HUES48 (cell line): ENCODE measurements around the gene EHMT2.
"Not testable (repeated sequence)": the region's sequence is repeated elsewhere in the genome, so short reads cannot be mapped to it uniquely, and the experiment has no call there.

ENCODE experiments used
- H3K27ac ChIP-seq: one replicate; pipeline ENCODE4 v1.7.0; 2013; ENCODE audit warnings: low read depth, low read length, inconsistent platforms
- H3K27me3 ChIP-seq: 2 replicates; pipeline ENCODE4 v1.6.1; 2013; ENCODE audit warnings: mild to moderate bottlenecking, low read length; ENCODE audit not compliant: control insufficient read depth, insufficient read depth
- H3K36me3 ChIP-seq: 2 replicates; pipeline ENCODE4 v1.6.1; 2013; ENCODE audit warnings: low read length; ENCODE audit not compliant: control insufficient read depth, insufficient read depth
- H3K4me1 ChIP-seq: 2 replicates; pipeline ENCODE4 v1.6.1; 2013; ENCODE audit warnings: mild to moderate bottlenecking, low read length; ENCODE audit not compliant: control insufficient read depth, insufficient read depth
- H3K4me3 ChIP-seq: 2 replicates; pipeline ENCODE4 v1.5.1; 2013; ENCODE audit warnings: mild to moderate bottlenecking, low read depth, low read length
- H3K9ac ChIP-seq: 2 replicates; pipeline ENCODE4 v1.6.1; 2013; ENCODE audit warnings: mild to moderate bottlenecking, low read depth, low read length, moderate library complexity
- H3K9me3 ChIP-seq: 2 replicates; pipeline ENCODE4 v1.6.1; 2013; ENCODE audit warnings: low read length; ENCODE audit not compliant: control insufficient read depth, insufficient read depth

Gene EHMT2

DNA sequence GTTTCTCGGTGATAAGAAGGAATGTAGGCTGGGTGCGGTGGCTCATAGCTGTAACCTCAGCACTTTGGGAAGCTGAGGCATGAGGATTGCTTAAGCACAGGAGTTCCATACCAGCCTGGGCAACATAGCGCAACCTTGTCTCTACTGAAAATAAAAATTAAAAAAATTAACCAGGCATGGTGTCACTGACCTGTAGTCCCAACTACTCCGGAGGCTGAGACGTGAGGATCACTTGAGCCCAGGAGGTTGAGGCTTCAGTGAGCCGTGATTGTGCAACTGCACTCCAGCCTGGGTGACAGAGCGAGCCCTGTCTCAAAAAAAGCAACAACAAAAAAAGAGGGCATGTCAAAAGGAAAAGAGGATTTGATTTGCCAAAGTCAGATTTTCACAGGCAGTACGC is 38.8 kb downstream of the EHMT2 start:
- H3K27ac ChIP-seq = no peak overlapping the region
- H3K9me3 ChIP-seq = no peaks in the 10 kb centered on the region
- no peak overlapping the region for H3K9ac ChIP-seq
- H3K36me3 ChIP-seq = peaks cover 26% of the 10 kb centered on the region
- H3K4me1 ChIP-seq = no peaks in the 10 kb centered on the region
- no peak overlapping the region for H3K4me3 ChIP-seq
- H3K27me3 ChIP-seq = no peaks in the 10 kb centered on the region

DNA sequence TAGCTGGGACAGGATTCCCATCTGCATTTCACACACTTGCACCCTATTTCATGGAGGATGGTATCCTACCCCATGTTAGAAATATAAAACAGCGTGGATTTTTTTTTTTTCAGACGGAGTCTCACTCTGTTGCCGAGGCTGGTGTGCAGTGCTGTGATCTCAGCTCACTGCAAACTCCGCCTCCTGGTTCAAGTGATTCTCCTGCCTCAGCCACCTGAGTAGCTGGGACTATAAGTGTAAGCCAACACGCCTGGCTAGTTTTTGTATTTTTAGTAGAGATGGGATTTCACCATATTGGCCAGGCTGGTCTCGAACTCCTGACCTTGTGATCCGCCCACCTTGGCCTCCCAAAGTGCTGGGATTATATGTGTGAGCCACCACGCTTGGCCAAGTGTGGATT is 39.7 kb downstream of the EHMT2 start:
- H3K36me3 ChIP-seq = peaks cover 26% of the 10 kb centered on the region
- H3K27ac ChIP-seq, H3K9me3 ChIP-seq: not testable (repeated sequence)

GRCh38 chr6:31851980-31852718 is 45.3 kb downstream of the EHMT2 start:
- not testable (repeated sequence) for H3K36me3 ChIP-seq, H3K9ac ChIP-seq, H3K9me3 ChIP-seq, H3K27me3 ChIP-seq, H3K4me3 ChIP-seq, H3K4me1 ChIP-seq
- peak overlapping the region; percentile 12 for H3K27ac ChIP-seq

More for the DNA sequence above, 39.7 kb downstream of the EHMT2 start:
- H3K4me3 ChIP-seq, H3K4me1 ChIP-seq, H3K27me3 ChIP-seq, H3K9ac ChIP-seq: not testable (repeated sequence)

DNA sequence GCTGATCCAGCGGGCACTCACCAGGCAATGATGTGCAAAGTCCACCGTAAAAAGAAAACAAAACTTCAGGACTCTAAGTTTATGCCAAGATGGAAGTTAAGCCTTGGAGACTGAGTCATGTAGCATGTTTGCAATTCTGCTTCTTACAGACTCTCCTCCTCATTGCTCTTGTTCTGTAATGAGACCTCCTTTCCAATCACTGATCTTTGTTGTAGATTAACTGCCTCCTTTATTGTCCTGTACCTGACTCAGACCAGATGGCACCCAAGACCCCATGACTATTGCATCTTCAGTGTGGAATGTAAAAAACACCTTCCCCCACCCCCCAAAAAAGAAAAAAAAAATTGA is 46.0 kb downstream of the EHMT2 start:
- Histone ChIP-seq H3K27me3 (no peaks in the 10 kb centered on the region), H3K9ac (no peak overlapping the region), H3K9me3 (peaks cover 5% of the 10 kb centered on the region; the same call in 1 of the 2 replicates), H3K36me3 (no peaks in the 10 kb centered on the region), H3K27ac (no peak overlapping the region), H3K4me3 (no peak overlapping the region), H3K4me1 (no peaks in the 10 kb centered on the region)

GRCh38 chr6:31850765-31851484 is 46.6 kb downstream of the EHMT2 start:
- no peak overlapping the region for H3K27ac ChIP-seq
- no peaks in the 10 kb centered on the region for H3K27me3 ChIP-seq
- H3K36me3 ChIP-seq = no peaks in the 10 kb centered on the region
- H3K4me3 ChIP-seq = no peak overlapping the region
- H3K9me3 ChIP-seq = peaks cover 5% of the 10 kb centered on the region; the same call in 1 of the 2 replicates
- H3K9ac ChIP-seq = no peak overlapping the region
- H3K4me1 ChIP-seq = no peaks in the 10 kb centered on the region

DNA sequence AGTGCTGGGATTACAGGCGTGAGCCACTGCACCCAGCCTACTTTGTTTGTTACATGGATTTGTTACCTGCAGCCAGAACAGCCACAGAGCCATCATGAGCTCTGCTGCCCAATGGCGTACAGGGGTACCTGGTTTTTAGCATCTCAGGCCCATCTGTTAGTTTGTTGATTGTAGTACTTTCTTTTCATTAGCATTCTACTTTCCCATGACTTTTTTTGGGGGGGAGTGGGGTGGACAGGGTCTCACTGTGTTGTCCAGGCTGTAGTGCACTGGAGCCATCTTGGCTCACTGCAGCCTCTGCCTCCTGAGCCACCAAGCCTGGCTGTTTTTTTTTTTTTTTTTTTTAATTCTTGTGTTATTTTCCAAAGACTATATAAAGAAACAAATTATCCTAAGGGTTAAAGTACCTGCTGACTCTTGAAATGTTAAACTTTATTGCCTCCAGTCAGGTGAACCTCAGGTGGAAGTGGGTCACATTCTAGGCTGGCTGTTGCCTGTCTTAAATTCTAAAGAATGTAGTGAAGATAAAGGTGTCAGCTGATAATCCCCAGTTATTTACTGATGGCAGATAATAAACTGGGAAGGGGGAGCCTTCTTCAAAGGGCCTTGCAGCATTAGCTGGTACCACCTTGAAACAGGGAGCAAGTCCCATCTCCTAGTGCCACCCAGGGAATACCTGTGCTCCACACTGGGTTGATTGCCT is 50.1 kb downstream of the EHMT2 start:
- no peaks in the 10 kb centered on the region for H3K27me3 ChIP-seq
- H3K4me3 ChIP-seq = no peak overlapping the region
- no peak overlapping the region for H3K27ac ChIP-seq
- no peaks in the 10 kb centered on the region for H3K36me3 ChIP-seq
- no peaks in the 10 kb centered on the region for H3K4me1 ChIP-seq
- H3K9me3 ChIP-seq = no peaks in the 10 kb centered on the region
- no peak overlapping the region for H3K9ac ChIP-seq

GRCh38 chr6:31844507-31844906 is 53.0 kb downstream of the EHMT2 start:
- H3K4me3 ChIP-seq = no peak overlapping the region

GRCh38 chr6:31842053-31842452 is 55.4 kb downstream of the EHMT2 start:
- Histone ChIP-seq H3K9ac (no peak overlapping the region), H3K27me3 (no peaks in the 10 kb centered on the region), H3K27ac (peak overlapping the region; percentile 18), H3K9me3 (no peaks in the 10 kb centered on the region), H3K4me1 (peaks cover 3% of the 10 kb centered on the region), H3K4me3 (no peak overlapping the region), H3K36me3 (peaks cover 40% of the 10 kb centered on the region)

More at GRCh38 chr6:31844507-31844906, 53.0 kb downstream of the EHMT2 start:
- peaks cover 15% of the 10 kb centered on the region for H3K36me3 ChIP-seq
- no peaks in the 10 kb centered on the region for H3K27me3 ChIP-seq
- H3K4me1 ChIP-seq = no peaks in the 10 kb centered on the region
- H3K27ac ChIP-seq = no peak overlapping the region
- no peak overlapping the region for H3K9ac ChIP-seq
- H3K9me3 ChIP-seq = no peaks in the 10 kb centered on the region

- H3K27me3 ChIP-seq, H3K4me1 ChIP-seq, H3K9me3 ChIP-seq, H3K9ac ChIP-seq, H3K4me3 ChIP-seq: not testable (repeated sequence)
- Histone ChIP-seq H3K27ac (peak overlapping the region; percentile 28), H3K36me3 (peaks cover 54% of the 10 kb centered on the region)
Observed at GRCh38 chr6:31839779-31840126, 57.7 kb downstream of the EHMT2 start.

DNA sequence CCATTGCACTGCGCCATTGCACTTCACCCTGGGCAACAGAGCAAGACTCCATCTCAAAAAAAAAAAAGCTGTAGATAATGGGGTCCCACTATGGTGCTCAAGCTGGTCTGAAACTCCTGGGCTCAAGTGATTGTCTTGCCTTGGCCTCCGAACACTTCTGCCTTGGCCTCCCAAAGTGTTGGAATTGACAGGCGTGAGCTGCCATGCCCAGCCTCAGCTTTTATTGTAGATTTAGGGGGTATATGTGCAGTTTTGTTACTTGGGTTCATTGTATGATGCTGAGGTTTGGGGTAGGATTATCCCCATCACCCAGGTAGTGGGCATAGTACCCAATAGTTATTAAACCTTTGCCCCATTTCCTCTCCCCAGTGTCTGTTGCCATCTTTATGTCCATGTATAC is 58.5 kb downstream of the EHMT2 start:
- H3K4me1 ChIP-seq = peaks cover 7% of the 10 kb centered on the region
- H3K27ac ChIP-seq = peak overlapping the region; percentile 18

DNA sequence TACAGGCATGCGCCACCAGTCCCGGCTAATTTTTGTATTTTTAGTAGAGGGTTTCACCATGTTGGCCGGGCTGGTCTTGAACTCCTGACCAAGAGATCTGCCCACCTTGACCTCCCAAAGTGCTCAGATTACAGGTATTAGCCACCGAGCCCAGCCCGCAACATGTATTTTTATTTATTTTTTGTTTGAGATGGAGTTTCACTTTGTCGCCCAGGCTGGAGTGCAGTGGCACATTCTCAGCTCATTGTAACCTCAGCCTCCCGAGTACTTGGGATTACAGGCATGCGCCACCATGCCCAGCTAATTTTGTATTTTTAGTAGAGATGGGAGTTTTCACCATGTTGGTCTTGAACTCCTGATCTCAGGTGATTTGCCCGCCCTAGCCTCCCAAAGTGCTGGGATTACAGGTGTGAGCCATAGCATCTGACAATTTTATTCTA is 59.4 kb downstream of the EHMT2 start:
- Histone ChIP-seq H3K36me3 (peaks cover 54% of the 10 kb centered on the region), H3K4me3 (peak overlapping the region; percentile 91)
- H3K27me3 ChIP-seq, H3K4me1 ChIP-seq, H3K9ac ChIP-seq, H3K9me3 ChIP-seq, H3K27ac ChIP-seq: not testable (repeated sequence)

More for the DNA sequence above, 58.5 kb downstream of the EHMT2 start:
- H3K27me3 ChIP-seq = no peaks in the 10 kb centered on the region
- H3K9ac ChIP-seq = no peak overlapping the region
- peaks cover 54% of the 10 kb centered on the region for H3K36me3 ChIP-seq
- no peak overlapping the region for H3K4me3 ChIP-seq
- no peaks in the 10 kb centered on the region for H3K9me3 ChIP-seq
